Measurements from ENCODE around the gene PDCD11.

The PDCD11 gene

DNA sequence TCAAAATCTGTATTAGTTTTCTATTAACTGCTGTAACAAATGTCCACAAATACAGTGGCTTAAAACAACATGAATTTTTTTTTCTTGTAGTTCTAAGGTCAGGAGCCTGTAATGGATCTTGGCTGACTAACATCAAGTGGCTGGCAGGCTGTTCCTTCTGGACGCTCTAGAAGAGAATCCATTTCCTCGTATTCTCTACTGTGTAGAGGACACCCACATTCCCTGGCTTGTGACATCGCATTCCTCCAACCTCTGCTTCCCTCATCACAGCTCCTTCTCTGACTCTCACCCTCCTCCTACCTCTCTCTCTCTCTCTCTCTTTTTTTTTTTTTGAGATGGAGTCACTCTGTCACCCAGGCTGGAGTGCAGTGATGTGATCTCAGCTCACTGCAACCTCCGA lies 67.1 kb downstream of the PDCD11 start:
- no peak for DNase-seq (ENCODE audit: low spot score)
- H3K27me3 Mint-ChIP-seq (ENCODE audit: low read depth) = peaks cover 5% of the 10 kb centered on the region
- H3K4me3 Mint-ChIP-seq = no peak overlapping the region
- no peaks in the 10 kb centered on the region for H3K9me3 Mint-ChIP-seq
- peaks cover 28% of the 10 kb centered on the region for H3K4me1 Mint-ChIP-seq (ENCODE audit: low read depth)
- no peaks in the 10 kb centered on the region for H3K36me3 Mint-ChIP-seq (ENCODE audit: low read depth)
- no peak overlapping the region for H3K27ac Mint-ChIP-seq

DNA sequence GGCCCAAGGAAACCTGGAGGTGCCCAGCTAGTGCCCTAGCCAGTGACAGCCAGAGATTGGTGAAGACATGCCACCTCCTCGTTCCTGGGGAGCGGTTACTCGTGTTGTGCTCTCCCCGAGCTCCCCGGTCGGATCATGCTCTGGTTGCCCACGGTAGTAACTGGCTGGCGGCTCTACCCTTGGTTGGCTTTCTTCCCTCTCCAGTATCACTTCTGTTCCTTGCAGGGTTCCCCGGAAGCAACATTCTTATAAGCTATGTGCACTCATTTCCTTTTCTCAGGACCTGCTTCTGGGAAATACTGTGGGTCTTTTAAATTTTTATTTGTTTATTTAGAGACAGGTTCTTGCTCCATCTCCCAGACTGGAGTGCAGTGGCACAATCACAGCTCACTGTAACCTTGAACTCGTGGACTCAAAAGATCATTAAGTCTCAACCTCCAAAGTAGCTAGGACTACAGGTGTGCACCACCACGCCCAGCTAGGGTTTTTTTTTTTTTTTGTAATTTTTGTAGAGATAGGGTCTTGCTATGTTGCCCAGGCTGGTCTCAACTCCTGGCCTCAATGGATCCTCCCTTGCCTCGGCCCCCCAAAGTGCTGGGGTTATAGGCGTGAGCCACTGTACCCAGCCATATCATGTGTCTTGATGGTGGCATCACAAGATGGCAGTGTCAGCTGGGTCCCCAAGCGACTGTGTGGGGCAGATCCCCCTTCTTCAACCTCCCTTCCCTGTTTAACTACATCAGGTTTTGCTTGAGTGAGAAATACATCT lies 69.2 kb downstream of the PDCD11 start:
- Mint-ChIP-seq H3K27me3 (ENCODE audit: low read depth) (peaks cover 5% of the 10 kb centered on the region), H3K4me1 (ENCODE audit: low read depth) (peaks cover 31% of the 10 kb centered on the region), H3K9me3 (peaks cover 3% of the 10 kb centered on the region), H3K27ac (no peak overlapping the region), H3K36me3 (ENCODE audit: low read depth) (peaks cover 7% of the 10 kb centered on the region), H3K4me3 (no peak overlapping the region)
- no peak for DNase-seq (ENCODE audit: low spot score)

GRCh38 chr10:103466734-103467133 lies 70.3 kb downstream of the PDCD11 start:
- Mint-ChIP-seq H3K4me3 (no peak overlapping the region), H3K4me1 (ENCODE audit: low read depth) (peaks cover 40% of the 10 kb centered on the region), H3K36me3 (ENCODE audit: low read depth) (peaks cover 11% of the 10 kb centered on the region), H3K27me3 (ENCODE audit: low read depth) (peaks cover 5% of the 10 kb centered on the region), H3K27ac (no peak overlapping the region), H3K9me3 (peaks cover 5% of the 10 kb centered on the region)
- no peak for DNase-seq (ENCODE audit: low spot score)

- Mint-ChIP-seq H3K27ac (peak overlapping the region; percentile 66), H3K9me3 (peaks cover 5% of the 10 kb centered on the region), H3K4me3 (no peak overlapping the region), H3K36me3 (ENCODE audit: low read depth) (peaks cover 11% of the 10 kb centered on the region), H3K27me3 (ENCODE audit: low read depth) (peaks cover 5% of the 10 kb centered on the region), H3K4me1 (ENCODE audit: low read depth) (peaks cover 46% of the 10 kb centered on the region)
- no peak for DNase-seq (ENCODE audit: low spot score)
Measured at GRCh38 chr10:103467406-103467805, 71.0 kb downstream of the PDCD11 start.

GRCh38 chr10:103469201-103469600 lies 72.8 kb downstream of the PDCD11 start:
- peaks cover 5% of the 10 kb centered on the region for H3K9me3 Mint-ChIP-seq
- peak overlapping the region; percentile 49 for H3K27ac Mint-ChIP-seq
- H3K36me3 Mint-ChIP-seq (ENCODE audit: low read depth) = peaks cover 13% of the 10 kb centered on the region
- DNase-seq (ENCODE audit: low spot score) = no peak
- peak overlapping the region; percentile 0 for H3K4me3 Mint-ChIP-seq
- H3K27me3 Mint-ChIP-seq (ENCODE audit: low read depth) = peaks cover 3% of the 10 kb centered on the region
- peaks cover 51% of the 10 kb centered on the region for H3K4me1 Mint-ChIP-seq (ENCODE audit: low read depth)

- H3K4me1 Mint-ChIP-seq (ENCODE audit: low read depth) = peaks cover 53% of the 10 kb centered on the region
- peak; percentile 70 for DNase-seq (ENCODE audit: low spot score)
- H3K27ac Mint-ChIP-seq = peak overlapping the region; percentile 95
- peak overlapping the region; percentile 70 for H3K4me3 Mint-ChIP-seq
- peaks cover 5% of the 10 kb centered on the region for H3K9me3 Mint-ChIP-seq
- peaks cover 13% of the 10 kb centered on the region for H3K36me3 Mint-ChIP-seq (ENCODE audit: low read depth)
- no peaks in the 10 kb centered on the region for H3K27me3 Mint-ChIP-seq (ENCODE audit: low read depth)
Measured at GRCh38 chr10:103470761-103471653, 74.6 kb downstream of the PDCD11 start.

GRCh38 chr10:103472005-103472404 lies 75.6 kb downstream of the PDCD11 start:
- H3K27me3 Mint-ChIP-seq (ENCODE audit: low read depth) = no peaks in the 10 kb centered on the region
- peak overlapping the region; percentile 70 for H3K4me3 Mint-ChIP-seq
- H3K36me3 Mint-ChIP-seq (ENCODE audit: low read depth) = peaks cover 13% of the 10 kb centered on the region
- peak overlapping the region; percentile 95 for H3K27ac Mint-ChIP-seq
- H3K9me3 Mint-ChIP-seq = peaks cover 5% of the 10 kb centered on the region
- no peak for DNase-seq (ENCODE audit: low spot score)
- peaks cover 51% of the 10 kb centered on the region for H3K4me1 Mint-ChIP-seq (ENCODE audit: low read depth)

- Mint-ChIP-seq H3K27ac (peak overlapping the region; percentile 37), H3K27me3 (ENCODE audit: low read depth) (no peaks in the 10 kb centered on the region), H3K36me3 (ENCODE audit: low read depth) (peaks cover 13% of the 10 kb centered on the region), H3K4me1 (ENCODE audit: low read depth) (peaks cover 44% of the 10 kb centered on the region), H3K9me3 (peaks cover 5% of the 10 kb centered on the region), H3K4me3 (no peak overlapping the region)
- no peak for DNase-seq (ENCODE audit: low spot score)
Measured at GRCh38 chr10:103473261-103473671, 76.8 kb downstream of the PDCD11 start.

- peaks cover 5% of the 10 kb centered on the region for H3K9me3 Mint-ChIP-seq
- H3K27ac Mint-ChIP-seq = peak overlapping the region; percentile 43
- peaks cover 13% of the 10 kb centered on the region for H3K36me3 Mint-ChIP-seq (ENCODE audit: low read depth)
- no peak for DNase-seq (ENCODE audit: low spot score)
- peaks cover 44% of the 10 kb centered on the region for H3K4me1 Mint-ChIP-seq (ENCODE audit: low read depth)
- no peaks in the 10 kb centered on the region for H3K27me3 Mint-ChIP-seq (ENCODE audit: low read depth)
- H3K4me3 Mint-ChIP-seq = no peak overlapping the region
Measured at GRCh38 chr10:103474077-103474476, 77.7 kb downstream of the PDCD11 start.

- Mint-ChIP-seq H3K4me1 (ENCODE audit: low read depth) (peaks cover 31% of the 10 kb centered on the region), H3K27me3 (ENCODE audit: low read depth) (no peaks in the 10 kb centered on the region), H3K27ac (no peak overlapping the region), H3K4me3 (no peak overlapping the region), H3K9me3 (peaks cover 4% of the 10 kb centered on the region), H3K36me3 (ENCODE audit: low read depth) (peaks cover 7% of the 10 kb centered on the region)
- DNase-seq (ENCODE audit: low spot score) = no peak
Measured at GRCh38 chr10:103475437-103475836, 79.0 kb downstream of the PDCD11 start.

- peak overlapping the region; percentile 53 for H3K27ac Mint-ChIP-seq
- H3K9me3 Mint-ChIP-seq = no peaks in the 10 kb centered on the region
- H3K4me3 Mint-ChIP-seq = no peak overlapping the region
- DNase-seq (ENCODE audit: low spot score) = no peak
- peaks cover 2% of the 10 kb centered on the region for H3K36me3 Mint-ChIP-seq (ENCODE audit: low read depth)
- H3K27me3 Mint-ChIP-seq (ENCODE audit: low read depth) = no peaks in the 10 kb centered on the region
- H3K4me1 Mint-ChIP-seq (ENCODE audit: low read depth) = peaks cover 26% of the 10 kb centered on the region
Measured at GRCh38 chr10:103476046-103476768, 79.8 kb downstream of the PDCD11 start.

GRCh38 chr10:103478671-103479070 lies 82.2 kb downstream of the PDCD11 start:
- Mint-ChIP-seq H3K36me3 (ENCODE audit: low read depth) (peaks cover 2% of the 10 kb centered on the region), H3K9me3 (no peaks in the 10 kb centered on the region), H3K27ac (no peak overlapping the region), H3K4me3 (no peak overlapping the region), H3K4me1 (ENCODE audit: low read depth) (peaks cover 17% of the 10 kb centered on the region), H3K27me3 (ENCODE audit: low read depth) (no peaks in the 10 kb centered on the region)
- DNase-seq (ENCODE audit: low spot score) = no peak

DNA sequence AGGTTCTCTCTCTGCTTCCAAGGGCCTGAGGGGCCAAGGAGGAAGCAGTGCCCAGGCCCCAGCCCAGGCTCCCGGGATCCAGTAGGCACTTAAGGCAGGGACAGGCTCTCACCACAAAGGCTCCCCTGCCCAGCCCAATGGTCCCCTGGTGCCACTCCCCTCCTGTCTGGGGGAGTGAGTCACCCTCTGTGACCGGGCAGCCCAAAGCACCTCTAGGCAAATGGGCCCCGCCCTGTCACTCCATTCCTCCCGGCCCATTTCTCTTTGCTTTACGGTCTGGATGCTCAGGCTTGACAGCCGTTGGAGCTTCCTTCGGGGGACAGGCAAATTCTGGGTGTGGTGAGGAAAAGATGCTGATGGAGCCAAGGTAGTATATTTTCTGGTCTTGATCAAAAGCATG lies 82.7 kb downstream of the PDCD11 start, which contains the start of gene CALHM3:
CALHM3 (minus strand) TSS at position 106 of the 400 bp plus-strand sequence. CDS start 208 bp downstream, outside the sequence.
- DNase-seq (ENCODE audit: low spot score) = no peak
- Mint-ChIP-seq H3K4me1 (ENCODE audit: low read depth) (peaks cover 14% of the 10 kb centered on the region), H3K27ac (no peak within 1 kb of the TSS), H3K9me3 (no peaks in the 10 kb centered on the region), H3K27me3 (ENCODE audit: low read depth) (no peaks in the 10 kb centered on the region), H3K4me3 (no peak within 1 kb of the TSS), H3K36me3 (ENCODE audit: low read depth) (no peaks in the 10 kb centered on the region)
